Fibroblast of lung (primary cell): Measurements from ENCODE around the gene GNAI1. TPM values are rescaled to one million over a fixed set of nuclear protein-coding genes. Genes with fewer than 3 reads are reported as not detected.

ENCODE experiments used
- DNase-seq, 2 donors: peaks; one replicate each; pipeline versions ENCODE4 v3.0.0 to v3.0.0-alpha.2; 2010; ENCODE audit warnings: low read depth in 2 of 2
- H2AFZ ChIP-seq: 2 replicates; pipeline ENCODE4 v1.5.1; 2012; ENCODE audit warnings: low read length, control low read depth, inconsistent platforms
- H3K27ac ChIP-seq: 2 replicates; pipeline ENCODE4 v1.5.1; 2011; ENCODE audit warnings: low read length, control low read depth; ENCODE audit not compliant: insufficient read depth
- H3K27me3 ChIP-seq: 2 replicates; pipeline ENCODE4 v1.5.1; 2011; ENCODE audit warnings: mild to moderate bottlenecking, low read length; ENCODE audit not compliant: control insufficient read depth, insufficient read depth
- H3K36me3 ChIP-seq: 2 replicates; pipeline ENCODE4 v1.5.1; 2011; ENCODE audit warnings: low read length; ENCODE audit not compliant: control insufficient read depth, insufficient read depth
- H3K4me1 ChIP-seq: 2 replicates; pipeline ENCODE4 v1.5.1; 2011; ENCODE audit warnings: low read length; ENCODE audit not compliant: control insufficient read depth, insufficient read depth; ENCODE audit errors: extremely low read depth
- H3K4me2 ChIP-seq: 2 replicates; pipeline ENCODE4 v1.5.1; 2011; ENCODE audit warnings: low read length, control low read depth; ENCODE audit not compliant: insufficient read depth; ENCODE audit errors: extremely low read depth
- H3K4me3 ChIP-seq, 4 experiments: fragments of 200-600 bp in 1 of 4; sonication (generic) in 1 of 4; replicated peaks in 1 of 4; 2 replicates each; pipeline ENCODE4 v1.5.1; 2011 to 2016; ENCODE audit warnings: low read length in 4 of 4, low read depth in 3 of 4, mild to moderate bottlenecking in 3 of 4, control low read depth in 2 of 4, inconsistent platforms in 1 of 4, mixed read lengths in 1 of 4; ENCODE audit not compliant: insufficient read depth in 1 of 4; ENCODE audit errors: control extremely low read depth in 1 of 4
- H3K79me2 ChIP-seq: 2 replicates; pipeline ENCODE4 v1.5.1; 2012; ENCODE audit warnings: mild to moderate bottlenecking, low read length, inconsistent platforms; ENCODE audit not compliant: control insufficient read depth, insufficient read depth
- H3K9ac ChIP-seq: 2 replicates; pipeline ENCODE4 v1.5.1; 2011; ENCODE audit warnings: mild to moderate bottlenecking, low read length, control low read depth; ENCODE audit not compliant: insufficient read depth
- H3K9me3 ChIP-seq: 2 replicates; pipeline ENCODE4 v1.5.1; 2012; ENCODE audit warnings: low read depth, low read length; ENCODE audit not compliant: control insufficient read depth, insufficient read depth
- H4K20me1 ChIP-seq: 2 replicates; pipeline ENCODE4 v1.5.1; 2011; ENCODE audit warnings: low read length; ENCODE audit not compliant: control insufficient read depth, insufficient read depth; ENCODE audit errors: extremely low read depth
- CTCF ChIP-seq, 2 donors: IDR thresholded peaks in 1 of 2; conservative IDR thresholded peaks in 1 of 2; 1 replicate in 1 of 2; 2 replicates in 1 of 2; pipeline ENCODE4 v1.5.1; 2011 to 2012; ENCODE audit warnings: low read length in 2 of 2, control low read depth in 1 of 2, inconsistent platforms in 1 of 2, low read depth in 1 of 2, mild to moderate bottlenecking in 1 of 2
- EZH2 ChIP-seq: IDR thresholded peaks from 2 replicates; pipeline ENCODE4 v1.5.1; 2012; ENCODE audit warnings: low read length, control low read depth, mild to moderate bottlenecking; ENCODE audit errors: missing control alignments
- polyA plus RNA-seq, 2 donors: library from polyadenylated mRNA; depleted of rRNA in 1 of 2; stranded (reverse) in 1 of 2; unstranded in 1 of 2; fragments of >200 nt; gene quantifications; 2 replicates each; pipeline ENCODE4 v1.2.1, GENCODE V29; 2011 to 2012; ENCODE audit warnings: missing spikeins in 1 of 2
- total RNA-seq: library from RNA; depleted of rRNA; stranded (reverse); fragments of >200 nt; gene quantifications from 2 replicates; pipeline ENCODE4 v1.2.1, GENCODE V29; 2014

The GNAI1 gene
- total and polyA plus RNA-seq, 2 donors (not counting 1 experiment from before 2014, with no cell fraction given) = 68.9 to 81.8 TPM

- no peak for TF ChIP-seq EZH2
- TF ChIP-seq CTCF (conservative IDR thresholded peaks at IDR 0.05 in 1 of 2, IDR thresholded peaks at IDR 0.05 in 1 of 2; ENCODE audit: low read depth in 1 of 2, low read length in 2 of 2) = no peak
- H3K9me3 ChIP-seq = no peaks in the 10 kb centered on the region
- H3K27me3 ChIP-seq = no peaks in the 10 kb centered on the region
- H3K9ac ChIP-seq = no peak overlapping the region
- H3K27ac ChIP-seq = no peak overlapping the region
- peak in 1 of 2 donors; percentile 12 for DNase-seq
- H3K4me1 ChIP-seq = peaks cover 5% of the 10 kb centered on the region
- H4K20me1 ChIP-seq = no peaks in the 10 kb centered on the region
- no peaks in the 10 kb centered on the region for H3K36me3 ChIP-seq
- H3K79me2 ChIP-seq = peaks cover 30% of the 10 kb centered on the region
- H2AFZ ChIP-seq = no peak overlapping the region
- H3K4me3 ChIP-seq = no peak overlapping the region
- H3K4me2 ChIP-seq = peak overlapping the region; percentile 23
Observed at GRCh38 chr7:80186721-80187120, 52.1 kb downstream of the GNAI1 start.

- H3K4me1 ChIP-seq = peaks cover 5% of the 10 kb centered on the region
- no peak overlapping the region for H3K4me2 ChIP-seq
- no peaks in the 10 kb centered on the region for H3K36me3 ChIP-seq
- no peaks in the 10 kb centered on the region for H4K20me1 ChIP-seq
- TF ChIP-seq EZH2 (no peak), CTCF (conservative IDR thresholded peaks at IDR 0.05 in 1 of 2, IDR thresholded peaks at IDR 0.05 in 1 of 2; ENCODE audit: low read depth in 1 of 2, low read length in 2 of 2) (no peak)
- no peak for DNase-seq
- no peak overlapping the region for H2AFZ ChIP-seq
- H3K9ac ChIP-seq = no peak overlapping the region
- no peaks in the 10 kb centered on the region for H3K27me3 ChIP-seq
- H3K9me3 ChIP-seq = no peaks in the 10 kb centered on the region
- H3K4me3 ChIP-seq = no peak overlapping the region
- H3K79me2 ChIP-seq = peaks cover 27% of the 10 kb centered on the region
- no peak overlapping the region for H3K27ac ChIP-seq
Observed at GRCh38 chr7:80187279-80187678, 52.6 kb downstream of the GNAI1 start.

- no peak for DNase-seq
- Histone ChIP-seq H3K27ac (no peak overlapping the region), H2AFZ (no peak overlapping the region), H3K4me2 (no peak overlapping the region), H3K4me1 (peaks cover 3% of the 10 kb centered on the region), H3K27me3 (no peaks in the 10 kb centered on the region), H3K4me3 (no peak overlapping the region), H3K9me3 (no peaks in the 10 kb centered on the region), H3K79me2 (peaks cover 25% of the 10 kb centered on the region), H3K36me3 (no peaks in the 10 kb centered on the region), H4K20me1 (no peaks in the 10 kb centered on the region), H3K9ac (no peak overlapping the region)
- TF ChIP-seq EZH2 = no peak
Observed at GRCh38 chr7:80187727-80188126, 53.1 kb downstream of the GNAI1 start.
